Kasumi-1 (cell line): ENCODE results near the gene OOSP3.

Experiments used
- DNase-seq, 2 experiments: peaks; one replicate each; lab custom pipeline; 2025; lab: John Stamatoyannopoulos, UW

Gene OOSP3

DNA sequence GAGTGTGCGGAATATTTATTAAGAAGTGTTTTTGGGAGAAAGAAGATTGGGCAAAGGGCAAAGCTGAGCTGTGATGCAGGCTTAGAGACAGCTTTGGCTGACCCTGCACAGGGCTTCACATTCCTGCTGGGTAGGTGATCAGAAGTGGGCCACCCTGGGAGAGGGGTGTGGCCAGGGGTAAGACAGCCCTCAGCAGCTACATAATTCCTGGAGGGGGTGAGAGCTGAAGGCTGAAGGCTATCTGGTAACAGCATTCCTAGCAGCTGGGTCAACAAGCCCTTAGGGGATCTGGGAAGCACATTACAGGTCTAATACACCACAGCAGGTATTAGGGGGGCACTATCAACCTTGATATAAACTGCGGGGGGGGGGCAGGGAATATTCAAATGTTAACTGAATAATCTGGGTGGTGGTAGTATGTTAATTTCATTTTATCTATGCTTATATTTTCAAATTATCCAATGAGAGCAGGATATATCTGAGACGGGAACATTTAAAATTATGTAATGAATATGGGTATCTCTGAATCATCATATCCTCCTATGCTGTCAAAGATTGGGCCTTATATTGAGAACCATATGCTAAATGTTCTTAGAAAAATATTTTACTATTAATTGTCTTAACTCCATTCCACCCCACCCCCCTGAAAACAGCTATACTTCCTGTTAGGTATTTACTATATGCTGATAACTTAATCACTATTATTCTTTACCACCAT, 65.6 kb downstream of the OOSP3 start:
- DNase-seq = no peak

GRCh38 chr11:59944720-59945119, 66.1 kb downstream of the OOSP3 start:
- peak in 1 of 2 experiments; percentile 11 for DNase-seq
